Stimulated activated CD4-positive, alpha-beta T cell treated with anti-CD3 and anti-CD28 coated beads, TNF-alpha, amount 100 ng/mL, for 24 hours (primary cell): ENCODE measurements around the gene INO80.
"Not testable (repeated sequence)": the region's sequence is repeated elsewhere in the genome, so short reads cannot be mapped to it uniquely, and the experiment has no call there.

Source experiments
- DNase-seq, 3 experiments: peaks; one replicate each; pipeline ENCODE4 v3.0.0-alpha.2; 2020; ENCODE audit warnings: low read depth in 3 of 3

The INO80 gene

GRCh38 chr15:41121951-41122350, 5.9 kb upstream of the INO80 start:
- no peak for DNase-seq

- DNase-seq: no peak
These were observed 827 bp upstream of the INO80 start for GRCh38 chr15:41116962-41117252.

- peak in 2 of 3 experiments; percentile 58 to 76 for DNase-seq
These were observed 396 bp downstream of the INO80 start for GRCh38 chr15:41115652-41116115.

- peak in 1 of 3 experiments; percentile 59 for DNase-seq
These were observed 874 bp downstream of the INO80 start for GRCh38 chr15:41115161-41115651.

- DNase-seq: no peak
These were observed 9.1 kb downstream of the INO80 start for GRCh38 chr15:41106947-41107346.

GRCh38 chr15:41105348-41106334, 10.4 kb downstream of the INO80 start:
- DNase-seq: no peak

GRCh38 chr15:41104234-41104633, 11.8 kb downstream of the INO80 start:
- no peak for DNase-seq

GRCh38 chr15:41102854-41103253, 13.2 kb downstream of the INO80 start:
- DNase-seq: no peak

- DNase-seq: no peak
These were observed 19.9 kb downstream of the INO80 start for GRCh38 chr15:41096178-41096577.

GRCh38 chr15:41085029-41085428, 31.1 kb downstream of the INO80 start:
- DNase-seq: no peak

GRCh38 chr15:41080144-41080543, 35.9 kb downstream of the INO80 start:
- no peak for DNase-seq

GRCh38 chr15:41079717-41080116, 36.4 kb downstream of the INO80 start:
- no peak for DNase-seq

GRCh38 chr15:41078879-41079278, 37.2 kb downstream of the INO80 start:
- DNase-seq: not testable (repeated sequence)

GRCh38 chr15:41078125-41078524, 38.0 kb downstream of the INO80 start:
- DNase-seq: no peak

GRCh38 chr15:41073028-41073427, 43.1 kb downstream of the INO80 start:
- DNase-seq: no peak

- DNase-seq: no peak
These were observed 44.1 kb downstream of the INO80 start for GRCh38 chr15:41072013-41072412.

- no peak for DNase-seq
These were observed 49.6 kb downstream of the INO80 start for GRCh38 chr15:41066516-41066915.

GRCh38 chr15:41061667-41062066, 54.4 kb downstream of the INO80 start:
- no peak for DNase-seq

GRCh38 chr15:41060505-41060904, 55.6 kb downstream of the INO80 start:
- no peak for DNase-seq

GRCh38 chr15:41056810-41057209, 59.3 kb downstream of the INO80 start:
- no peak for DNase-seq

- no peak for DNase-seq
These were observed 60.4 kb downstream of the INO80 start for GRCh38 chr15:41055706-41056105.

GRCh38 chr15:41051139-41051538, 64.9 kb downstream of the INO80 start:
- DNase-seq: no peak

GRCh38 chr15:41048852-41049251, 67.2 kb downstream of the INO80 start:
- DNase-seq: no peak
